GM19468 (cell line): ENCODE data around the gene FAM98C.

Source experiments
- ATAC-seq: cut with Tn5 transposase; IDR thresholded peaks from one replicate; pipeline ENCODE4 v1.9.1; 2021; ENCODE audit warnings: mild to moderate bottlenecking, moderate library complexity, moderate number of reproducible peaks; ENCODE audit not compliant: unreplicated experiment; ENCODE audit errors: extremely low read depth

FAM98C gene

DNA sequence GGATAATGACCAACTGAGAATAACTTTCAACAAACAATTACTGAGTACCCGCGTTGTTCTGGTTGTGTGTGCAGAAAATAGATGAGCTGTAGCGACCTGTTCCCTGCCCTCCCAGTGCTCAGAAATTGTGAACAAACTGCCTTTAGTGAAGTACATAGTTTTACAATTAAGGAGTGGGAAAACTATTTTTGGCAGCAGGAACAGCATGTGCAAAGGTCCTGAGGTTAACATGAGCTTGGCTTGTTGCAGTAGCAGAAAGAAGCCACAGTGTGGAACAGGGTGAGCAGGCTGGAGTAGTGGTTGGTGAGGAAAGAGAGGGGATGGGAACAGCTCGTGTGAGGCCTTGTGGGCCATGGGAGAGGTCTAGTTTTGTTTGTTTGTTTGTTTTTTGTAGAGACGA lies 46.6 kb downstream of the FAM98C start:
- ATAC-seq = no peak

- ATAC-seq = no peak
Measured at GRCh38 chr19:38451036-38451435, 48.1 kb downstream of the FAM98C start.

- no peak for ATAC-seq
Measured at GRCh38 chr19:38451629-38452028, 48.7 kb downstream of the FAM98C start.

DNA sequence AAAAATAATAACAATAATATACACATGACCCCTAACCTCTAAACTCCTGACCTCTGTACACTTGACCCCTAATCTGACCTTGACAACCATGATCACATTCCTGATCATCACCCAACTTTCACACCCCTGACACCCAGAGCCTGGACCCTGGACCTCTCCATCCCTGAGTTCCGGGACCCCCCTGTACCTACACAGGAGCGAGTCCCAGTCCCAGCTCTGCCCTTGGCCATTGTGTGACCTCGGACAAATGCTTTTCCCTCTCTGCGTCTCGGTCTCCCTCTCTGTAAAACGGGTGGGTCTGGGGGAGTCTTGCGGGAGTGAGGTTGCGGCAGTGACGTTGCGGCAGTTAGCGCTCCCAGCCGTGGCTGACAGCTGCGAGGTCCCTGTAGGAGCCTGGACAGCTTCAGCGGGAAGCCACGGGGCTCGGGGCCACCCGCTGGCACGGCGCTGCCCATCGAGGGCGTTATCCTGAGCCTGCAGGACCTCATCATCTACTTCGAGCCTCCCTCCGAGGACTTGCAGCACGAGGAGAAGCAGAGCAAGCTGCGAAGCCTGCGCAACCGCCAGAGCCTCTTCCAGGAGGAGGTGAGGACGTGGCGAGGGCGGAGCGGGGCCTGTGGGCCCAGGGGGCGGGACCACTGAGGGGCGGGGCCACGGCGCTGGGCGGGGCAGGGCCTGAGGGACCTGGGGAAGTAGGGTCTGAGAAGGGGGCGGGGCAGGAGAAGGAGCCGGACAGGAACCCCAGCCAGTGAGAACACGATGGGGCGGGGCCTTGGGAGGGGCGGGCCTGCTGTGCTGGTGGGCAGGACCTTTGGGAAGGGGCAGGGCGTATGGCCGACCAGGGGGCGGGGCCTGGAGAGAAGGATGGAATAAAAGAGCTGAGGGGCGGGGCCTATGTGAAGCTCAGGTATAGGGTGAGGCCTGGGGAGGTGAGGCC lies 49.8 kb downstream of the FAM98C start:
- no peak for ATAC-seq

- ATAC-seq = no peak
Measured at GRCh38 chr19:38453596-38453995, 50.7 kb downstream of the FAM98C start.

DNA sequence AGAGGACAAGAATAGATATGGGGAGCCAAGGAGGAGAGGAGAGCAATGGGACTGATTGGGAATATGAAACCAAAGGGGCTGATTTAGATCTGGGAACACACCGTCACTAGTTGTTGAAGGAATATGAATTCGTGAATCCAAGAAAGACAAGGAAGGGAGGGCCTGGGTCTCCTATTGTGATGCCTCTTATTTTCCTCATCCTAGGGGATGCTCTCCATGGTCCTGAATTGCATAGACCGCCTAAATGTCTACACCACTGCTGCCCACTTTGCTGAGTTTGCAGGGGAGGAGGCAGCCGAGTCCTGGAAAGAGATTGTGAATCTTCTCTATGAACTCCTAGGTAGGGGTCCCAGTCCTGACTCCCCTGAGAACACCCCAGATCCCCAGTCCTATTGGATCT lies 52.1 kb downstream of the FAM98C start:
- ATAC-seq = no peak

DNA sequence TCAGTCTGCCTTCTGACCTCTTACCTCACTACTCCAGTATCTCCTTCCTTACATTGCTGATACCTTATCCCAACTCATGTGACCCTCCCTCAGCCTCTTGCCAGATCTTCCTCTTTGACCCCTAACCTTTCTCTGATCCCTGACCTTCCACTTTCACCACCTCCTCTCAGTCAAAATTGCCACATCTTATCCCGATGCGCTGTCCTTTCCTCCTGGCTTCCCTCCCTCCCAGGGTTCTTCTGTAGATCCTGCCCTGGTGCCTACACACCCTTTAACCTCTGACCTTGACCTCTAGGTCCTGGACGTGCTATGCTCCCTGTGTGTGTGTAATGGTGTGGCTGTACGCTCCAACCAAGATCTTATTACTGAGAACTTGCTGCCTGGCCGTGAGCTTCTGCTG lies 54.3 kb downstream of the FAM98C start:
- ATAC-seq = no peak

- no peak for ATAC-seq
Measured at GRCh38 chr19:38457690-38458405, 55.0 kb downstream of the FAM98C start.
